Chondrocyte (in vitro differentiated cells): ENCODE data around the gene PDE2A. TPM values are rescaled to one million over a fixed set of nuclear protein-coding genes. Genes with fewer than 3 reads are reported as not detected.

ENCODE experiments used
- DNase-seq: peaks from one replicate; pipeline ENCODE4 v3.0.0; 2021; ENCODE audit warnings: mixed read lengths, low spot score
- H3K27ac Mint-ChIP-seq: one replicate; pipeline ENCODE4 v1.8.0; 2021; ENCODE audit warnings: mild to moderate bottlenecking, moderate library complexity, mixed read lengths; ENCODE audit not compliant: unreplicated experiment
- H3K27me3 Mint-ChIP-seq: 2 replicates; pipeline ENCODE4 v1.8.0; 2021; ENCODE audit warnings: low read depth, mixed read lengths
- H3K36me3 Mint-ChIP-seq: 2 replicates; pipeline ENCODE4 v1.8.0; 2021; ENCODE audit warnings: low read depth, mixed read lengths
- H3K4me1 Mint-ChIP-seq: 2 replicates; pipeline ENCODE4 v1.8.0; 2021; ENCODE audit warnings: low read depth, mild to moderate bottlenecking, mixed read lengths
- H3K4me3 Mint-ChIP-seq: one replicate; pipeline ENCODE4 v1.8.0; 2021; ENCODE audit warnings: mild to moderate bottlenecking, moderate library complexity, mixed read lengths; ENCODE audit not compliant: unreplicated experiment
- H3K9me3 Mint-ChIP-seq: 2 replicates; pipeline ENCODE4 v1.8.0; 2021; ENCODE audit warnings: low read depth, mixed read lengths
- CTCF ChIP-seq: fragments of 200-600 bp; sonication (generic); IDR thresholded peaks from 2 replicates; pipeline ENCODE4 v1.5.0; 2021; ENCODE audit warnings: antibody characterized with exemption, mild to moderate bottlenecking, moderate library complexity
- total RNA-seq: library from RNA; stranded (reverse); gene quantifications from 3 replicates; pipeline ENCODE4 v1.2.1, GENCODE V29; 2021

The PDE2A gene
- total RNA-seq, 1 donor from 2014 or later: not detected

GRCh38 chr11:72615329-72615728, 58.9 kb downstream of the PDE2A start:
- no peak for TF ChIP-seq CTCF
- Mint-ChIP-seq H3K27ac (no peak overlapping the region), H3K4me1 (peaks cover 5% of the 10 kb centered on the region), H3K36me3 (peaks cover 1% of the 10 kb centered on the region), H3K9me3 (no peaks in the 10 kb centered on the region), H3K27me3 (peaks cover 59% of the 10 kb centered on the region), H3K4me3 (no peak overlapping the region)
- no peak for DNase-seq

- no peak for TF ChIP-seq CTCF
- no peak overlapping the region for H3K27ac Mint-ChIP-seq
These were observed 59.8 kb downstream of the PDE2A start for GRCh38 chr11:72614381-72614780.

GRCh38 chr11:72613977-72614376, 60.2 kb downstream of the PDE2A start:
- Mint-ChIP-seq H3K4me3 (no peak overlapping the region), H3K4me1 (peaks cover 5% of the 10 kb centered on the region), H3K36me3 (peaks cover 1% of the 10 kb centered on the region), H3K27ac (no peak overlapping the region), H3K9me3 (no peaks in the 10 kb centered on the region), H3K27me3 (peaks cover 64% of the 10 kb centered on the region)
- TF ChIP-seq CTCF: no peak
- DNase-seq: no peak

More at GRCh38 chr11:72614381-72614780, 59.8 kb downstream of the PDE2A start:
- DNase-seq: no peak
- Mint-ChIP-seq H3K27me3 (peaks cover 62% of the 10 kb centered on the region), H3K4me3 (no peak overlapping the region), H3K9me3 (no peaks in the 10 kb centered on the region), H3K4me1 (peaks cover 5% of the 10 kb centered on the region), H3K36me3 (peaks cover 1% of the 10 kb centered on the region)

GRCh38 chr11:72613450-72613849, 60.8 kb downstream of the PDE2A start:
- H3K4me1 Mint-ChIP-seq: peaks cover 5% of the 10 kb centered on the region
- H3K9me3 Mint-ChIP-seq: no peaks in the 10 kb centered on the region
- no peak overlapping the region for H3K4me3 Mint-ChIP-seq
- DNase-seq: no peak
- no peak overlapping the region for H3K27ac Mint-ChIP-seq
- TF ChIP-seq CTCF: no peak
- peaks cover 62% of the 10 kb centered on the region for H3K27me3 Mint-ChIP-seq
- H3K36me3 Mint-ChIP-seq: peaks cover 1% of the 10 kb centered on the region

GRCh38 chr11:72609476-72609875, 64.7 kb downstream of the PDE2A start:
- H3K27ac Mint-ChIP-seq: no peak overlapping the region
- H3K27me3 Mint-ChIP-seq: peaks cover 66% of the 10 kb centered on the region
- no peak overlapping the region for H3K4me3 Mint-ChIP-seq
- H3K4me1 Mint-ChIP-seq: no peaks in the 10 kb centered on the region
- no peak for DNase-seq
- no peaks in the 10 kb centered on the region for H3K9me3 Mint-ChIP-seq
- TF ChIP-seq CTCF: no peak
- H3K36me3 Mint-ChIP-seq: peaks cover under 1% of the 10 kb centered on the region
